ENCODE results near the gene AGBL2. TPM values are rescaled to one million over a fixed set of nuclear protein-coding genes. Genes with fewer than 3 reads are reported as not detected.
"Not testable (repeated sequence)": the region's sequence is repeated elsewhere in the genome, so short reads cannot be mapped to it uniquely, and the experiment has no call there.

The AGBL2 gene
- polyA plus RNA-seq, 6 donors from 2014 or later, result 3.1 to 14.6 (median 5.7) TPM

DNA sequence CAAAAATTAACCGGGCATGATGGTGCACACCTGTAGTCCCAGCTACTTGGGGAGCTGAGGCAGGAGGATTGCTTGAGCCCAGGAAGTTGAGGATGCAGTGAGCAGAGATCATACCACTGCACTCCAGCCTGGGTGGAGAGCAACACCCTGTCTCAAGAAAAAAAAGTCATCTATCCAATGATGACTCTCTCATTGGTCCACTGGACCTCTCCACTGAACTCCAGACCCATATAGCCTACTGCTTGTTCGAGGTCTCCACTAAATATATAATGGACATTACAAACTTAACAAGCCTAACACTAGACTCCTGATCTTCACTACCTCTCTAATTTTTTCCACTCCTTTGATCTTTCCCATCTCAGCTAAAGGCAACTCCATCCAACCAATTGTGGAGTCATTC is 39.3 kb downstream of the AGBL2 start:
- no peak overlapping the region for H3K4me3 Mint-ChIP-seq
- no peak for DNase-seq
- no peaks in the 10 kb centered on the region for H3K9me3 Mint-ChIP-seq
- H3K27me3 Mint-ChIP-seq, result no peaks in the 10 kb centered on the region
- ATAC-seq (ENCODE audit: low read depth in 2 of 2), result no peak
- no peaks in the 10 kb centered on the region for H3K4me1 Mint-ChIP-seq
- H3K27ac Mint-ChIP-seq, result no peak overlapping the region
- H3K36me3 Mint-ChIP-seq, result peaks cover 0 to 5% of the 10 kb centered on the region in 2 donors

DNA sequence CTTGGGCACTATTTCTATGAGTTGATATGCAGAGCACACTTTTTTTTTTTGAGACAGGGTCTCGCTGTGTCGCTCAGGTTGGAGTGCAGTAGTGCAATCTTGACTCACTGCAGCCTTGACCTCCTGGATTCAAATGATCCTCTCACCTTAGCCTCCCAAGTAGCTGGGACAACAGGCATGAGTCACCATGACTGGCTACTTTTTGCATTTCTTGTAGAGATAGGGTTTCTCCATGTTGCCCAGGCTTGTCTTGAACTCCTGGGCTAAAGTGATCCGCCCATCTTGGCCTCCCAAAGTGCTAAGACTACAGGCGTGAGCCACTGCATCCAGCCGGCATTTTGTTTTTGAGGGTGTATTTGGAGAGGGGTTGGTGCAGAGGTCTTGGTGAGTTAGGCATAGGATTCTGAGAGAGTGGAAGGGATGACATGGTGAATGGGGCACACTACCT is 42.9 kb downstream of the AGBL2 start:
- Mint-ChIP-seq H3K4me1 (no peaks in the 10 kb centered on the region), H3K36me3 (peaks cover 0 to 5% of the 10 kb centered on the region in 2 donors), H3K27me3 (no peaks in the 10 kb centered on the region), H3K27ac (no peak overlapping the region), H3K9me3 (no peaks in the 10 kb centered on the region), H3K4me3 (no peak overlapping the region)
- DNase-seq (no peak), ATAC-seq (ENCODE audit: low read depth in 2 of 2) (no peak)

DNA sequence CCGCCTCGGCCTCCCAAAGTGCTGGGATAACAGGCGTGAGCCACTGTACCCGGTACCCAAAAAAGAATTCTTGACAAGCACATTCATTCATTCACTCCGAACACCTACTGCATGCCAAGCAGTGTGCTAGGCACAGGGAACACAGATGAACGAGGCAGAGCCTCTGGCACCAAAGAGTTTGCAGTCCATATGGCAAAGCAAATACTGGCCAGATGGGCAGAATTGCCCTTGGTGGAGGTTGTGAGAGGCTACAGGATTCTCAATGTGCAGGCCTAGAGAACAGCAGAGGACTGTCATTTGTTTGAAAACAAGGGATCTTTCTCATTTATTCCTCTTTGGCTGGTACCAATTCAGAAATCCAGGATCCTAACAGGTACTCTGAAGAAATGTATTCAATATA is 45.3 kb downstream of the AGBL2 start:
- Mint-ChIP-seq H3K27me3 (no peaks in the 10 kb centered on the region), H3K4me3 (no peak overlapping the region), H3K27ac (no peak overlapping the region), H3K36me3 (no peaks in the 10 kb centered on the region), H3K9me3 (no peaks in the 10 kb centered on the region), H3K4me1 (no peaks in the 10 kb centered on the region)
- ATAC-seq (ENCODE audit: low read depth in 2 of 2) (no peak), DNase-seq (no peak)

DNA sequence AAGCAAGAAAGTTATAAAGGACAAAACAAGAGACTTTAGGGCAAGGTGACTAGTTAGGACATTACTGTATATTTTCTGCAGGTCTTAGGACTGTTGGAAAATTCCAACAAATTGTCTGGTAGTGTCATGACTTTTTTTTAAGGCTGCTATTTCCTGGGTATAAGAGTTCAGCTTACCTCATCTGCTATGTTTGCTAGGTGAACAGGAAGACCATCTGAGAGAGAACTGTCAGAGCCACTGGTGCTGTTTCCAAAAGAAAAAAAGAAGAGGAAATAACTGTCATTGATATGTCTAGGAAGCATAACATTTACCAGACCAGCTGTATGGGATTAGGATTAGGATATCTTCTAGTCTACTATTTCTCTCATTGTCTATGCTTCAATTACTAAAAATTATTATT is 46.5 kb downstream of the AGBL2 start:
- DNase-seq, result no peak
- Mint-ChIP-seq H3K9me3 (no peaks in the 10 kb centered on the region), H3K27ac (no peak overlapping the region), H3K27me3 (no peaks in the 10 kb centered on the region), H3K4me3 (no peak overlapping the region), H3K4me1 (no peaks in the 10 kb centered on the region), H3K36me3 (no peaks in the 10 kb centered on the region)
- no peak for ATAC-seq (ENCODE audit: low read depth in 2 of 2)

DNA sequence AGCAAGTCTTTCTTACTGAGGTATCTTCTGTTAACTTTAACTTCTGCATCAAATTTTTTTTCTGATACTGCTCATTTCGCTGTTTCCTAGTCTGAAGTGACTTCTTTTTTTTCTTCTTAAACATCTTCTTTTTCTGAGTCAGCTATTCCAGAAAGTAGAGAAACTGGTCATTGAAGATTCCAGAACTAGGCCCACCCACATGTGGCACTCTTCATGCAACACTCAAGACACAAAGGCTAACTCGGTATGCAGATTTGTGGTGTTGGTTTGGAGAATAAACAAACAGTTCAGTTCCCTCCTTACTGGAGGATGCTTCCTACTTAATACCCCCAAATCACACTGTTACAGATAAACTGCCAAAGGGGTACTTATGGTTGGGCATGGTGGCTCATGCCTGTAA is 47.6 kb downstream of the AGBL2 start:
- no peak overlapping the region for H3K27ac Mint-ChIP-seq
- H3K4me3 Mint-ChIP-seq, result no peak overlapping the region
- DNase-seq, result no peak
- ATAC-seq (ENCODE audit: low read depth in 2 of 2), result no peak
- H3K27me3 Mint-ChIP-seq, result no peaks in the 10 kb centered on the region
- H3K4me1 Mint-ChIP-seq, result no peaks in the 10 kb centered on the region
- H3K9me3 Mint-ChIP-seq, result no peaks in the 10 kb centered on the region
- no peaks in the 10 kb centered on the region for H3K36me3 Mint-ChIP-seq

DNA sequence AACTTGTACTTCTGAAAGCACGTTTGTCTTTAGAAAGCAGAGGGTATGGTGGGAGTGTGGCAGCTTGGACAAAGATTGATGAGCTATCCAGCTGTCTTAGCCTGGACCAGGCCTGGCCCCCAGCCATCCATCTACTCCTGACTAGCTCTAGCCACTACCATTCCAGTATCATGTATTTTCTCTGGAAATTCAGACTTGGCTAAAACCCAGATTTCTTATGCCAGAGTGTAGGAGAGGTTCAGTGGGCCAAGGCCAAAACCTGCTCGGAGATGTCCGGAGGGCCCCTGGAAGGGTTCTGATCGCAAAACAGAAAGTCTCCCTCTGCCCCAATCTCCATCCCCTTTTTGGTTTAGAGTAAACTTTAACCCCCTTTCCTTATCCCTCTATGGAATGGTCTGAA is 48.0 kb downstream of the AGBL2 start:
- Mint-ChIP-seq H3K36me3 (no peaks in the 10 kb centered on the region), H3K4me1 (no peaks in the 10 kb centered on the region), H3K9me3 (no peaks in the 10 kb centered on the region), H3K27ac (no peak overlapping the region), H3K4me3 (no peak overlapping the region), H3K27me3 (no peaks in the 10 kb centered on the region)
- DNase-seq (no peak), ATAC-seq (ENCODE audit: low read depth in 2 of 2) (no peak)

DNA sequence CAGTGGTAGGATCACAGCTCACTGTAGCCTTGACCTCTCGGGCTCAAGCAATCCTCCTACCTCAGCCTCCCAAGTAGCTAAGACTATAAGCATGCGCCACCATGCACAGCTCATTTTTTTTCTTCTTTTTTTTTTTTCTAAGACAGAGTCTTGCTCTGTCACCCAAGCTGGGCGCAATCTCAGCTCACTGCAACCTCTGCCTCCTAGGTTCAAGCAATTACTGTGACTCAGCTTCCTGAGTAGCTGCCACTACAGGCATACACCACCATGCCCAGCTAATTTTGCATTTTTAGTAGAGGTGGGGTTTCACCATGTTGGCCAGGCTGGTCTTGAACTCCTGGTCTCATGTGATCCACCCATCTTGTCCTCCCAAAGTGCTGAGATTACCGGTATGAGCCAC is 50.2 kb downstream of the AGBL2 start:
- H3K27ac Mint-ChIP-seq, result peak overlapping the region in 1 of 6 donors; percentile 3
- H3K27me3 Mint-ChIP-seq; H3K4me1 Mint-ChIP-seq; H3K9me3 Mint-ChIP-seq; DNase-seq; H3K36me3 Mint-ChIP-seq; ATAC-seq (ENCODE audit: low read depth in 2 of 2): not testable (repeated sequence)
- H3K4me3 Mint-ChIP-seq, result peak overlapping the region in 1 of 8 donors; percentile 70

DNA sequence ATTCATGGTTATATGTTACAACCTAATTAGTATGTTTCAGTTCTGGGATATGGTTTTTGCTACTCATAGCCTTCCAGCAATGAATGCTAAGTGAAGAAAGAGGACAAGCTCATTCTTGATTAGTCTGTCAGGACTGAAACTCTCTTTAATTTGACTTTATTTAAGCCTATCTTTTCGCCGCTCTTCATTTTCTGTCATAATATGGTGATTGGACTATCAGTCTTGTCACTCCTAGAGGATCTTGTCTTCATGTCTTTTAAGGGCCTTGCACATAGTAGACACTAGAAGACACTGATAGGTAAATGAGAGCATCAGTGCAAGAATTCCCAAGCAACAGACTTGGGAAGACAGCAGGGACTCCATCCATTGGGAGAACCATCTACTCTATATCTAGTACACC is 53.9 kb downstream of the AGBL2 start:
- Mint-ChIP-seq H3K27ac (peak overlapping the region in 2 of 6 donors; percentile 17 to 62), H3K36me3 (no peaks in the 10 kb centered on the region), H3K9me3 (no peaks in the 10 kb centered on the region), H3K4me3 (no peak overlapping the region), H3K4me1 (peaks cover 0 to 4% (median 0%) of the 10 kb centered on the region in 3 donors), H3K27me3 (no peaks in the 10 kb centered on the region)
- ATAC-seq (ENCODE audit: low read depth in 2 of 2) (no peak), DNase-seq (no peak)

DNA sequence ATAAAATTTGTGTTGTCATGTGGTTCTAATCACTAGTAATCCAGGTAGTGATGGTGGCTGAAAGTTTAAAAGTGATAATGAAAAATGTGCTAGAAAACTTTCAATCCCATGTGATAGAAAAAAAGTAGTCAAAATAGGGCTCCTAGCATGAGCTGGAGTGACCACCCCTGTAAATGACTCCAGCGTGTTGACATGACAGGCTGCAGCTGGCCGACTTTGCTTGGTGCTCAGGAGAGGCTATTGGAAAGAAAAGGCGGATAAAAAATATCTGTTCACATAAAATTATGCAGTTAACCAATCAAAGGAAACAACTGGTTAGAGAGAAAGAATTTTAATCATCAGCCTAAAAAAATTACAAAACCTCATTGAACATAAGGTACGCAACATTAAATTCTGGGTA is 55.9 kb downstream of the AGBL2 start:
- Mint-ChIP-seq H3K4me1 (peaks cover 0 to 5% (median 0%) of the 10 kb centered on the region in 3 donors), H3K9me3 (no peaks in the 10 kb centered on the region), H3K27ac (no peak overlapping the region), H3K27me3 (no peaks in the 10 kb centered on the region), H3K4me3 (no peak overlapping the region), H3K36me3 (no peaks in the 10 kb centered on the region)
- ATAC-seq (ENCODE audit: low read depth in 2 of 2) (no peak), DNase-seq (no peak)

DNA sequence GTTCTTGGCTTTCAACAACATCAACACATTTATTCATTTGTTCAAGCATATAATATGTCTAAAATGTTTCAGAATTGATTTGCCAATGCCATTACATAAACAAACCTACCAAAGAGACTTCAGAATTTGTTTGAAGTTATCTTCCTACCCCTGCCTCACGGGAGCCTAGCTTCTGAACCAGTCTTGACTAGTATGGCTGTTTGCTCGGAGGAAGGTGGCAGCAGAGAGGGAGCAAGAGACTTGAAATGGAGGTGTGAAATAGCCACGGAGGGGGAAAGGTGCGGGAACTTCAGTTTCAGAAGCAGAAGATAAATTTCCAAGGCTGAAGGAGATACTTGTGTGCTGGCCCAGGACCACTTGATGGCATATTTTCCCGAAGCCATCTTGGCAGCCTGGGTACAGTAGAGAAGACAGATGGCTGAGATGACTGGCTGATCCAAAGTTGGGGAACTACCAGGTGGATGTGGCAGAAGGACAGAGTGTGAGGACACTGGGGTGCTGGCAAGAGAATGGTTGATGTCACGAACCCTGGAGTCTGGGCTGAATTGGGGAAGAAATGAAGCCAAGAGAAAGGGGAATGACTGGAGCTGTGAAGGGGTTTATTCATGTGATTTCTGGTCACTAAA is 58.8 kb downstream of the AGBL2 start:
- Mint-ChIP-seq H3K36me3 (peaks cover 0 to 14% of the 10 kb centered on the region in 2 donors), H3K4me1 (peaks cover 0 to 5% (median 0%) of the 10 kb centered on the region in 3 donors), H3K27me3 (no peaks in the 10 kb centered on the region), H3K27ac (peak overlapping the region in 2 of 6 donors; percentile 17 to 65), H3K9me3 (peaks cover 1 to 10% (median 5%) of the 10 kb centered on the region in 7 donors), H3K4me3 (no peak overlapping the region)
- ATAC-seq (ENCODE audit: low read depth in 2 of 2), result no peak
- no peak for DNase-seq

DNA sequence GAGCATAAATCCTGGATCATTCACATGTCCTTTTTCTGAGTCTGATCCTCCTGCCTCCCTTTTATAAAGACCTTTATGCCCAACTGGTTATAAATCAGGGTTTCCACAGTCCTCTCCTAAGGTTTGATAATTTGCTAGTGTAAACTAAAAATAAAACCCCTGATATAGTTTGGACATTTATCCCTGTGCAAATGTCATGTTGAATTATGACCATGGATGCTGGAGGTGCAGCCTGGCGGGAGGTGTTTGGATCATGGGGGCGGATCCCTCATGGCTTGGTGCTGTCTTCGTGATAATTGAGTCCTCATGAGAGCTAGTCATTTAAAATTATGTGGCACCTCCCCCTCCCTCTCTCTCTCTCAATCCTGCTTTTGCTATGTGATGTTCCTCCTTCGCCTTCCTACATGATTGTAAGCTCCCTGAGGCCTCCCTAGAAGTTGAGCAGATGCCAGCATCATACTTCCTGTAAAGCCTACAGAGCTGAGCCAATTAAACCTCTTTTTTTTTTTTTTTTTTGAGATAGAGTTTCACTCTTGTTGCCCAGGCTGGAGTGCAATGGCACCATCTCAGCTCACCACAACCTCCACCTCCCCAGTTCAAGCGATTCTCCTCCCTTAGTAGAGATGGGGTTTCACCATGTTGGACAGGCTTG is 63.2 kb downstream of the AGBL2 start:
- H3K27ac Mint-ChIP-seq, result peak overlapping the region in 1 of 6 donors; percentile 59
- no peaks in the 10 kb centered on the region for H3K27me3 Mint-ChIP-seq
- peak overlapping the region in 1 of 8 donors; percentile 61 for H3K4me3 Mint-ChIP-seq
- DNase-seq, result no peak
- no peak for ATAC-seq (ENCODE audit: low read depth in 2 of 2)
- peaks cover 0 to 5% (median 0%) of the 10 kb centered on the region in 3 donors for H3K4me1 Mint-ChIP-seq
- H3K36me3 Mint-ChIP-seq, result peaks cover 0 to 14% of the 10 kb centered on the region in 2 donors
- H3K9me3 Mint-ChIP-seq, result peaks cover 1 to 10% (median 5%) of the 10 kb centered on the region in 7 donors

DNA sequence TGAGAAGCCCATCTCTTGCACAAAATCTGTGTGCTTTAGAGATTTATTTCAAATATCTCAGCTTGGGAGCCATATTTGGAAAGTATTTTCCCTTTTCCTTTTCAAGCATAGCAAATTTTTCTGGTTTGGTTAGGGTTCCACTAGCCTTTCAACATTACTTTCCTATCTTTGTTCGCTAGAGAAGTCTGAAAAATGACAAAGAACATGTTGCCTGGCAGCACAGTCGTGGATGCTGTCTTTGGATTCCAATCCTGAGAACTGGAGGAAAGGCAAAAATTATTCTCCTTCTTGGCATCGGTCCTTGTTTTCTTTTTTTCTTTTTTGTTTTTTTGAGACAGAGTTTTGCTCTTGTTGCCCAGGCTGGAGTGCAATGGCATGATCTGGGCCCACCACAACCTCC is 65.9 kb downstream of the AGBL2 start:
- Mint-ChIP-seq H3K36me3 (peaks cover 0 to 14% of the 10 kb centered on the region in 2 donors), H3K27me3 (no peaks in the 10 kb centered on the region), H3K4me3 (no peak overlapping the region), H3K4me1 (peaks cover 0 to 3% (median 0%) of the 10 kb centered on the region in 3 donors), H3K27ac (no peak overlapping the region), H3K9me3 (peaks cover 1 to 10% (median 5%) of the 10 kb centered on the region in 7 donors)
- no peak for DNase-seq
- no peak for ATAC-seq (ENCODE audit: low read depth in 2 of 2)

DNA sequence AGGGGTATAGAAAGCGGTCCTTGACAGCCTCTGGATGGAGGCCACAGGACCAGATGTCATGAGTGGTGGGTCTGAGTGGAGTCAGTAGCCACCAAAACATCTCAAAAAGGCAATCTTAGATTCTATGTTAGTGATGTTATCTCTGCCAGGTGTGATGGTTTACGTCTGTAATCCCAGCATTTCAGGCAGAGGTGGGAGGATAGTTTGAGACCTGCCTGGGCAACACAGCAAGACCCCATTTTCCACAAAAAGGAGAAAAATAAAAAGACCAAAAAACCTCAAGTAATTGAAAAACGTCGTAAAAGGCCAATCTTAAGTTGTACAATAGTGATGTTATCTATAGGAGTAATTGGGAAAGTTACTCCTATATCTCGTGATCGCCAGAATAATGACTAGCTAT is 69.2 kb downstream of the AGBL2 start:
- H3K4me1 Mint-ChIP-seq, result peaks cover 10 to 21% (median 13%) of the 10 kb centered on the region in 3 donors
- no peaks in the 10 kb centered on the region for H3K27me3 Mint-ChIP-seq
- DNase-seq, result no peak
- H3K27ac Mint-ChIP-seq, result no peak overlapping the region
- peak overlapping the region in 2 of 8 donors; percentile 30 to 60 for H3K4me3 Mint-ChIP-seq
- H3K9me3 Mint-ChIP-seq, result no peaks in the 10 kb centered on the region
- ATAC-seq (ENCODE audit: low read depth in 2 of 2), result no peak
- H3K36me3 Mint-ChIP-seq, result no peaks in the 10 kb centered on the region

DNA sequence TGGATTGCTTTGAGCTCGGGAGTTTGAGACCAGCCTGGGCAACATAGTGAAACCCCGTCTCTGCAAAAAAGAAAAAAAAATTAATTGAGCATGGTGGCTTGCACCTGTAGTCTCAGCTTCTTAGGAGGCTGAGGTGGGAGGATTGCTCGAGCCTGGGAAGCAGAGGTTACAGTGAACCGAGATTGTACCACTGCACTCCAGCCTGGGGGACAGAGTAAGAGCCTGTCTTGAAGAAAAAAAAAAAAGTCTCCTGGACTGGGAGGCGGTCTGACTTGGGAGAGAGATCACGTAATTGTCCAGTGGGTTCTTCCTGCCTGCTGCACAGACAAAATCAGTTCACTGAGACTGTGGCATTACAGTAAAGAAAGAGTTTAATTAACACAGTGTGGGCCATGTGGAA is 69.7 kb downstream of the AGBL2 start:
- no peak for DNase-seq
- Mint-ChIP-seq H3K36me3 (no peaks in the 10 kb centered on the region), H3K4me3 (peak overlapping the region in 1 of 8 donors; percentile 60), H3K27ac (no peak overlapping the region), H3K4me1 (peaks cover 12 to 25% (median 13%) of the 10 kb centered on the region in 3 donors), H3K9me3 (no peaks in the 10 kb centered on the region), H3K27me3 (no peaks in the 10 kb centered on the region)
- ATAC-seq (ENCODE audit: low read depth in 2 of 2), result no peak

Measured in naive B cell (primary cell).